Adrenal gland (tissue), 12 donors: ENCODE results near the gene KCNN4. TPM values are rescaled to one million over a fixed set of nuclear protein-coding genes. Genes with fewer than 3 reads are reported as not detected.

Source experiments
- DNase-seq, 7 donors: peaks; one replicate each; pipeline ENCODE4 v3.0.0-alpha.2; 2019 to 2020
- H3K27ac ChIP-seq, 5 donors: fragments of 200-600 bp; sonication (generic) in 4 of 5; 1 replicate in 3 of 5; 2 replicates in 2 of 5; pipeline versions ENCODE4 v1.5.1 to v1.8.0; 2016 to 2020; ENCODE audit warnings: mild to moderate bottlenecking in 1 of 5
- H3K27me3 ChIP-seq: fragments of 200-600 bp; 2 replicates; pipeline ENCODE4 v1.8.0; 2021
- H3K36me3 ChIP-seq, 2 donors: fragments of 200-600 bp; replicated peaks in 1 of 2; 1 replicate in 1 of 2; 2 replicates in 1 of 2; pipeline versions ENCODE4 v1.5.1 to v1.8.0; 2018 to 2022
- H3K4me1 ChIP-seq, 2 donors: fragments of 200-600 bp; replicated peaks in 1 of 2; 1 replicate in 1 of 2; 2 replicates in 1 of 2; pipeline versions ENCODE4 v1.5.1 to v1.8.0; 2018 to 2021
- H3K4me3 ChIP-seq, 4 donors: fragments of 200-600 bp; sonication (generic) in 3 of 4; one replicate each; pipeline ENCODE4 v1.5.1; 2016 to 2018
- H3K9me3 ChIP-seq, 3 donors: fragments of 200-600 bp; sonication (generic) in 1 of 3; replicated peaks in 1 of 3; 1 replicate in 2 of 3; 2 replicates in 1 of 3; pipeline versions ENCODE4 v1.5.1 to v1.8.0; 2016 to 2021
- POLR2A ChIP-seq, 2 donors: fragments of 450-650 bp; IDR thresholded peaks; one replicate each; pipeline ENCODE4 v1.6.1; 2017; ENCODE audit warnings: antibody characterized with exemption in 2 of 2, mild to moderate bottlenecking in 2 of 2, moderate library complexity in 1 of 2
- WGBS, 4 donors: extraction: QIAGEN DNeasy Blood & Tissue Kit in 2 of 4; methylation state at CpG; one replicate each; pipeline versions ENCODE4 v1.1.5 to v1.1.7; 2013 to 2017; 5-methylcytosine and 5-hydroxymethylcytosine counted together
- intact Hi-C, 2 donors: fragments of 100-400 bp; cut with DNase I; formaldehyde crosslinking; loops; one replicate each; pipeline versions ENCODE4 v1.14.1 to v1.15.0; 2022 to 2023
- polyA plus RNA-seq, 3 donors: library from polyadenylated mRNA; stranded (reverse); fragments of 200-250 nt in 2 of 3; fragments of 350-450 nt in 1 of 3; fragmentation: Illumina TruSeq in 1 of 3; extraction: RNeasy Lipid Tissue Mini Kit (QIAGEN cat#74804) in 1 of 3; gene quantifications; one replicate each; pipeline ENCODE4 v1.2.3, GENCODE V29; 2013 to 2014
- total RNA-seq, 9 donors: library from RNA; depleted of rRNA in 4 of 9; stranded (reverse); fragments of >200 nt in 4 of 9; fragments of 120-200 nt in 1 of 9; fragmentation: NEBNext Ultra II Directional in 1 of 9; extraction: Animal tissue kit (Norgen Biotek cat#: 25700) in 1 of 9; gene quantifications; one replicate each; pipeline versions ENCODE4 v1.1.0 to v1.2.4, GENCODE V29; 2013 to 2023
- TF ChIP-seq, protein P1 (sequence below), 6 experiments: fragments of 450-650 bp in 4 of 6; fragments of 200-600 bp in 2 of 6; sonication (generic) in 1 of 6; IDR thresholded peaks; 1 replicate in 5 of 6; 2 replicates in 1 of 6; pipeline versions ENCODE4 v1.5.1 to v1.8.0; 2016 to 2021; ENCODE audit warnings: antibody characterized with exemption in 6 of 6, mild to moderate bottlenecking in 2 of 6, moderate library complexity in 1 of 6
- donor health status: healthy with polysubstance abuse.
- donor health status: Bipolar disorder and iron deficiency.
- donor health status: DM: yes; HTN: yes; CAD: no.
- donor health status: DM: no; HTN: no; CAD: no.
- donor health status: DM: no; HTN: no; CAD: no.
- donor health status: DM: yes; HTN: yes; CAD: no.

KCNN4 gene
- total and polyA plus RNA-seq, 12 donors, result 0.22 to 13.0 (median 0.56) TPM

DNA sequence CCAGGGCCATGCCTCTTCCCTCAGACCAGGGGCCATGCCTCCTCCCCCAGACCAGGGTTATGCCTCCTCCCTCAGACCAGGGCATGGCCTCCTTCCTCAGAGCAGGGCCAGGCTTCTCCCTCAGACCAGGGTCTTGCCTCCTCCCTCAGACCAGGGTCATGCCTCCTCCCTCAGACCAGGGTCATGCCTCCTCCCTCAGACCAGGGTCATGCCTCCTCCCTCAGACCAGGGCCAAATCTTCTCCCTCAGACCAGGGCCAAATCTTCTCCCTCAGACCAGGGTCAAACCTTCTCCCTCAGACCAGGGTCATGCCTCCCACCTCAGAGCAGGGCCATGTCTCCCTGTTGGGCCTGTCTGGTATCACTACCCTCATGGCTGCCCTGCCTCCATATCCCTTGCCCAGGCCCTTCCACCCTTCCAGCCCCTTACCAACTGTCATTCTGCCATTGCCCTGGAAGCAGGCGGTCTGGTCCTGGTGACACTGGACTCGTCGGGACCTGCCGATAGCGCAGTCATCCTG is 17.3 kb upstream of the KCNN4 start:
- WGBS, 4 donors, result 34 to 55% (median 50%) methylated on average over 5 of the region's 5 CpGs
- Histone ChIP-seq H3K9me3 (no peaks in the 10 kb centered on the region), H3K27ac (no peak overlapping the region), H3K4me1 (peaks cover 0 to 7% of the 10 kb centered on the region in 2 donors), H3K27me3 (peaks cover 3% of the 10 kb centered on the region), H3K36me3 (no peaks in the 10 kb centered on the region), H3K4me3 (peak overlapping the region in 1 of 4 donors; percentile 62)
- intact Hi-C loops, result no loop called here
- no peak for DNase-seq
- no peak for TF ChIP-seq POLR2A (IDR thresholded peaks at IDR 0.05)
- TF ChIP-seq, protein P1, sequence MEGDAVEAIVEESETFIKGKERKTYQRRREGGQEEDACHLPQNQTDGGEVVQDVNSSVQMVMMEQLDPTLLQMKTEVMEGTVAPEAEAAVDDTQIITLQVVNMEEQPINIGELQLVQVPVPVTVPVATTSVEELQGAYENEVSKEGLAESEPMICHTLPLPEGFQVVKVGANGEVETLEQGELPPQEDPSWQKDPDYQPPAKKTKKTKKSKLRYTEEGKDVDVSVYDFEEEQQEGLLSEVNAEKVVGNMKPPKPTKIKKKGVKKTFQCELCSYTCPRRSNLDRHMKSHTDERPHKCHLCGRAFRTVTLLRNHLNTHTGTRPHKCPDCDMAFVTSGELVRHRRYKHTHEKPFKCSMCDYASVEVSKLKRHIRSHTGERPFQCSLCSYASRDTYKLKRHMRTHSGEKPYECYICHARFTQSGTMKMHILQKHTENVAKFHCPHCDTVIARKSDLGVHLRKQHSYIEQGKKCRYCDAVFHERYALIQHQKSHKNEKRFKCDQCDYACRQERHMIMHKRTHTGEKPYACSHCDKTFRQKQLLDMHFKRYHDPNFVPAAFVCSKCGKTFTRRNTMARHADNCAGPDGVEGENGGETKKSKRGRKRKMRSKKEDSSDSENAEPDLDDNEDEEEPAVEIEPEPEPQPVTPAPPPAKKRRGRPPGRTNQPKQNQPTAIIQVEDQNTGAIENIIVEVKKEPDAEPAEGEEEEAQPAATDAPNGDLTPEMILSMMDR (IDR thresholded peaks at IDR 0.05), result no peak

DNA sequence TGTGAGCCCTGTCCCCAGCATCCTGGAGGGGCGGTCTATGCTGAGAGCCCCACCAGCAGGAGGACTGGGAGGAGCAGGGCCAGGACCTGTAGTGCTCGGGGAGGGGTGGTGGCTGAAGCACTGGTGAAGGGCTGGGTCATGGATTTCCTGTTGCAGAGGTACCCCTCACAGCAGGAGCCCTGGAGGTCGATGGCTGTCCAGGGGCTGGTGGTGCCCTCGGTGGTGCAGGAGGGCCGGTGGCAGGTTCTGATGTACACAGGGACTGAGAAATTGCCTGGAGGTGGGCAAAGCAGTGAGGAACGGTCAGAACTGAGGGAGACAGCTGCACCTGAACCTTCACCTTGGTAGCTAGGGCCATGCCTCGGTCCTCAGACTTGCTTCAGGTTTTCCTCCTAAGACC is 16.8 kb upstream of the KCNN4 start:
- no peak overlapping the region for H3K27ac ChIP-seq
- TF ChIP-seq, protein P1 (IDR thresholded peaks at IDR 0.05), result no peak
- no peak for TF ChIP-seq POLR2A (IDR thresholded peaks at IDR 0.05)
- no peak overlapping the region for H3K4me3 ChIP-seq
- intact Hi-C loops, result no loop called here
- H3K27me3 ChIP-seq, result peaks cover 3% of the 10 kb centered on the region
- no peak for DNase-seq
- WGBS, 4 donors, result 89 to 100% (median 90%) methylated on average over 2 to 7 of the region's 7 CpGs
- no peaks in the 10 kb centered on the region for H3K36me3 ChIP-seq
- H3K9me3 ChIP-seq, result no peaks in the 10 kb centered on the region
- peaks cover 0 to 7% of the 10 kb centered on the region in 2 donors for H3K4me1 ChIP-seq

DNA sequence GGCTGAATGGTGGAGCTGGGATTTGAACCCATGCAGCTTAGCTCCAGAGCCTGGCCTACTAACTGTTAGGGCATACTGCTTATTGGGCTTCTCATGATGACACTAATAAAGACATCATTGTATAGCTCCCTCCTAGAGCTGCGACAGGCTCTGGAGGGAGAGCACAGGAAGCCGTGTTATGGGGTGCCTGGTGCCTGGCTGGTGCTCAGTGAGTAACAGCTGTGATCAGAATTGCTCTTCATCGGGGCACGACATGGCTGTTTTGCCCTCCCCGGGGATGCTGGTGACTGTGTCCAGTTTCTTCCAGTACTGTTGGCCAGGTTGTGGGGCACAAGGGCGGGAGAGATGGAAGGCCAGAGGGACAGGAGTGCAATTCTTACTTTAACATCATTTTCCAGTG is 16.3 kb upstream of the KCNN4 start:
- DNase-seq, result no peak
- no peaks in the 10 kb centered on the region for H3K9me3 ChIP-seq
- no peaks in the 10 kb centered on the region for H3K36me3 ChIP-seq
- TF ChIP-seq POLR2A (IDR thresholded peaks at IDR 0.05), result no peak
- TF ChIP-seq, protein P1 (IDR thresholded peaks at IDR 0.05), result no peak
- intact Hi-C loops, result no loop called here
- H3K27me3 ChIP-seq, result peaks cover 3% of the 10 kb centered on the region
- peaks cover 0 to 7% of the 10 kb centered on the region in 2 donors for H3K4me1 ChIP-seq
- no peak overlapping the region for H3K4me3 ChIP-seq
- no peak overlapping the region for H3K27ac ChIP-seq
- 41 to 76% (median 60%) methylated on average over 5 to 6 of the region's 6 CpGs for WGBS, 4 donors

DNA sequence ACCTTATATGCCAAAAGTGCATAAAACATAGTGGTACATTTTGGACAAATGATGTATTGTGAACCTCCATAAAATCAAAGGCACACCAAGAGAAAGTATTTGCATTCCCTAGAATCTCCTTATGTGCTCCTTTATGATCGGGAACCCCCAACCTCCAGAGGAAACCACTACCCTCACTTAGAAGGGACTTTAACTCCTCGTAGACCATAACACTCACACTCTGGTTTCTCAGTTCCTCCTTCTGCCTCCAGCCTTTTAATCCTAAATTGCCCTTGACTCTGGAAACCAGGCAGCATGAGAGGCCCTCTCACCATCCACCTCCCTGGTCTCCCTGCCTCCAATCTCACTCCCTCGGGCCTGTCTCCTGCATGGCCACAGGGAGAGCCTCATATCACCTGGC is 9.8 kb upstream of the KCNN4 start:
- H3K36me3 ChIP-seq, result no peaks in the 10 kb centered on the region
- DNase-seq, result no peak

More for the DNA sequence above, 9.8 kb upstream of the KCNN4 start:
- Histone ChIP-seq H3K4me3 (no peak overlapping the region), H3K9me3 (no peaks in the 10 kb centered on the region), H3K4me1 (no peaks in the 10 kb centered on the region), H3K27ac (no peak overlapping the region), H3K27me3 (peaks cover 3% of the 10 kb centered on the region)
- intact Hi-C loops, result no loop called here
- 22 to 51% (median 32%) methylated on average over 3 of the region's 3 CpGs for WGBS, 4 donors
- TF ChIP-seq POLR2A (IDR thresholded peaks at IDR 0.05), result no peak
- TF ChIP-seq, protein P1 (IDR thresholded peaks at IDR 0.05), result no peak
